Measurements from ENCODE around the gene ING2.
A peak's percentile ranks its signal among the peaks of the same experiment; 100 is the strongest.

Gene ING2

DNA sequence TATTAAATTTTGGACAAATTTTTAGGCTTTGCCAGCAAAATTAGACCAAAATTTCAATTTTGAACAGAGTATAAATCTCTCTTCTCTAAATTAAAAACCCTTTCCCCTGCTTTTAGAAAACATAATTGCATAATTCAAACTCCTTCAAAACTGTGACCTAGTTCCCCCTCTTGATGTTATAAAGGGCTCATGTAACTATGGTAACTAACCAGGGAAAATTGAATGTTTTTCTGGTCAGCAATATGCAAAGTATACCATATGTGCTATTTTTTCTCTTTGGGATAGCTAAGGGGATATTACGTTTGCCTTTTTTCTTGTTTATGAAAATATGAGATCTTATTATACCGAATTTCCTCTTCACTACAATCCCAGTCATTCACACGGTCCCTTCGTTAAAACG lies 5.1 kb upstream of the ING2 start:
- no peak for DNase-seq

GRCh38 chr4:183503497-183504063 lies 1.3 kb upstream of the ING2 start:
- no peak for DNase-seq

- DNase-seq, result peak; percentile 96
These were observed 561 bp upstream of the ING2 start for GRCh38 chr4:183504064-183504929.

DNA sequence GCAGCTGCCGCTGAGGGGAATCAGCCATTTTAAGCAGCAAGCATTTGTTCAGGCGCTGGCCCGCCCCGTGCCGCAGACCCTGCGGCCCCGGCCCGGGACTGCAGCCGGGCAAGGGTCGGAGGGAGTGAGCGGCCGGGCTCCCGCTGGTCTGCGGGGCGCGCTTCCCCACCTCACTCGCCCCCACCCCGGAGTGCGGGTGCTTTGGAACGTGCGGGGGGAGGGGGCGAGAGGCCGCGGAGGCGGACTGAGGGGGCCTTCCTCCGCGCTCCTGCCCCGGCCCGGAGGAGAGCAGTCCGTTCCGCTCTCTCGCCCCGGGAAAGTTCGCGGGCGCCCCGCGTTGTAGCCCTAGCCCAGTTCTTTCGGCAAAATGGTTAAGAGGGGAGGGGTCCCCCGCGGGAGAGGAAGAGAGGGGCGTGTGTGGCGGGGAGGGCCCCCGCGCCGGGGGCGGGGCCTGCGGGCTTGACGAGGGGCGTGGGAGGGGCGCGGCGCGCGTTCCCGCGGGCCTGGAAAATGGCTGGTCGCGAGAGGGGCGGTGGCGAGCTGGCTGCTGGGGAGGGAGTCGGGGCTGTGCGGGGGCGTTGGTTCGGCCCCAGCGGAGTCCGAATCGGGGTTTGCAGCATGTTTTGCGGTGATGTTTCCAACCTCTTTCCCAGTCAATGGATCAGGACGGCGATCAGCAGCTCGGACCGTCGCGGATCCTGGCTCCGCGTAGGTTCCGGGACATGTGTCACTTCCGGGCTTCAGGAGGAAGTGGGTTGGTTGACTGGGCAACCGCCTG lies 942 bp downstream of the ING2 start:
- DNase-seq, result peak; percentile 79

- no peak for DNase-seq
These were observed 1.5 kb downstream of the ING2 start for GRCh38 chr4:183506389-183506735.

GRCh38 chr4:183507925-183508696 lies 3.3 kb downstream of the ING2 start:
- DNase-seq, result peak; percentile 34

GRCh38 chr4:183508697-183509335 lies 4.0 kb downstream of the ING2 start:
- no peak for DNase-seq

GRCh38 chr4:183515411-183515810 lies 10.6 kb downstream of the ING2 start:
- DNase-seq, result no peak

GRCh38 chr4:183517194-183517593 lies 12.3 kb downstream of the ING2 start:
- no peak for DNase-seq

DNA sequence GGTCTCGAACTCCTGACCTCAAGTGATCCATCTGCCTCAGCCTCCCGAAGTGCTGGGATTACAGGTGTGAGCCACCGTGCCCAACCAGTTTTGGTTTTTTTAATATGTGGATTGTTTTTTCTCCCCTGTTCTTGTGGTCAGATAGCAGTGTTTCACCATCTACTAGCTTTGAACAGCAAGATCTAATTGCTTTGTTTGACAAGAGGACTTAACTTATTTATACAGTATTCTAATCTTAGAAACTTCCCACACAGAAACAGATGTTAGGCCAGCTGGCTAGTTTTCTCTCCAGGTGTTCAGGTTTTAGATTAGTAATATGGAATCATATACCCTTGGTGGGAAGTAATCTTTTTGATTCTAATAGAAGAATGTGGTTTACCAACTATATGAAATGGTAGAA lies 12.9 kb downstream of the ING2 start:
- DNase-seq, result peak; percentile 8

DNA sequence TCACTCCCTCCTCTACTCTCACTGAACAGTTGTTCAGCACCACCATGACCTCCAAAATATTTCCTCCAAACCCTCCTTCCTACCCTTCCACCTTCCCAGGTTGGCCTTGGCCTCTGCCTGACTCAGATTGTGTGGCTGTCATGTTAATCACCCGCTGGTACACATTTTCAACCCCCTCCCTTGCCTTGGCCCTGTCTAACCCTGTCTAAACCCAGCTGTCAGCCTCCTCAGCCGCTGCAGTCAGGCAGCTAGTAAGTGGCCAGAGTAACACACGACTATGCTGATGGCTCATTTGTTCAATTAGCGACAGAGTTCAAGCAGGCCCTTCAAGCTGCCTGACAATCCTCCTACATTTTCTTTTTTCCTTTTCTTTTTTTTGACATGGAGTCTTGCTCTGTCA lies 18.0 kb downstream of the ING2 start:
- DNase-seq, result no peak

DNA sequence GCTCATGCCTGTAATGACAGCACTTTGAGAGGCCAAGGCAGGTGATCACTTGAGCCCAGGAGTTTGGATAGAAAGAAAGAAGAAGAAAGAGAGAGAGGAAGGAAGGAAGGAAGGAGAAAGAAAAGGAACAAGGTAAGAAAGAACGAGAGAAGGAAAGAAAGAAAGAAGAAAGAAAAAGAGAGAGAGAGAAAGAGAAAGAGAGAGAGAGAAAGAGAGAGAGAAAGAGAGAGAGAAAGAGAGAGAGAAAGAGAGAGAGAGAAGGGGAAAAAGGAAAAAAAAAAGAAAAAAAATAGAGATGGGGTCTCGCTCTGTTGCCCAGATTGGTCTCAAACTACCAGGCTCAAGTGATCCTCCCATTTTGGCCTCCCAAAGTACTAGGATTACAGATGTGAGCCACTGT lies 22.5 kb downstream of the ING2 start:
- DNase-seq, result no peak

- DNase-seq, result no peak
These were observed 28.0 kb downstream of the ING2 start for GRCh38 chr4:183532821-183533220.

DNA sequence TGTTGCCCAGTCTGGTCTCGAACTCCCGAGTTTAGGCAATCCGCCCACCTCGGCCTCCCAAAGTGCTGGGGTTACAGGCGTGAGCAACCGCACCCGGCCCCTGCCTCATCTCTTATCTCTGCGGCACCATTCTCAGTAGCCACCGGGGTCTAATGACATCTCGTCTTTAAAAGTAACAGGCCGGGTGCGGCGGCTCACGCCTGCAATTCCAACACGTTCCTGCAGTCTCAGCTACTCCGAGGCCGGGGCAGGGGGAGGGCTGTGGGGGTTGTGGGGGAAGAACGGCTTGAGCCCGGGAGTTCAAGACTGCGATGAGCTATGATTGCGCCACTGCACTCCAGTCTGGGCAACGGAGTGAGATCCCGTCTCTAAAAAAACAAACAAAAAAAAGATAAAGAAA lies 28.8 kb downstream of the ING2 start:
- DNase-seq, result no peak

- DNase-seq, result no peak
These were observed 35.7 kb downstream of the ING2 start for GRCh38 chr4:183540410-183541009.

GRCh38 chr4:183541010-183541751 lies 36.3 kb downstream of the ING2 start:
- DNase-seq, result no peak

GRCh38 chr4:183541752-183542040 lies 36.8 kb downstream of the ING2 start:
- DNase-seq, result no peak

GRCh38 chr4:183543435-183543834 lies 38.6 kb downstream of the ING2 start:
- DNase-seq, result no peak

DNA sequence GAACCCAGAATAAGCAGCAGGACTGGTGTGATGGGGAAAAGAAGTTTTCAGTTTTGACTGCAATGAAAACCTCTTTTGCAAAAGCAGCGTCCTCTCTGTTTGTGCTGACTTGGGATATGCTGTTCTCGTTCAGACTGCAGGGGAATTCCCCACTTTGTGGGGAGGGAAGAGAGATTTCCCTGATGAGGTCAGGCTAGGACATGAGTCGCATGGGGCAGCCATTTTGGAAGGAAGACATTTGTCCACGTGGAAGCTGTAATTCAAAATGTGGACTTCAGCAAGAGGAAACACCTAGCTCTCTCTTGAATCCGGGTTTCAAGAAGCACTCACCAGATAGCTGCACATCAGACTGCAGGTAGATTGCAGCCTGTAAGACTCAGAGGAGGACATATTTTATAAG lies 39.3 kb downstream of the ING2 start:
- DNase-seq, result peak; percentile 30

DNA sequence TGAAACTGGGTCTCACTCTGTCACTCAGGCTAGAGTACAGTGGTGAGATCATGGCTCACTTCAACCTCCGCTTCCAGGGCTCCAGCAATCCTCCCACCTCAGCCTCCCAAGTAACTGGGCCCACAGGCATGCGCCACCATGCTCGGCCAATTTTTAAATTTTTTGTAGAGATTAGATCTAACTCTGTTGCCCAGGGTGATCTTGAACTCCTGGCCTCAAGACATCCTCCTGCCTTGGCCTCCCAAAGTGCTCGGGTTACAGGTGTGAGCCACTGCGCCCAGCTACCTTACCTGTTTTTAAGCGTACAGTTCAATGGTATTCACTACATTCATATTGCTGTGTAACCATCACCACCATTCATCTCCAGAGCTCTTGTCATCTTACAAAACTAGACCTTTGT lies 41.5 kb downstream of the ING2 start:
- no peak for DNase-seq

DNA sequence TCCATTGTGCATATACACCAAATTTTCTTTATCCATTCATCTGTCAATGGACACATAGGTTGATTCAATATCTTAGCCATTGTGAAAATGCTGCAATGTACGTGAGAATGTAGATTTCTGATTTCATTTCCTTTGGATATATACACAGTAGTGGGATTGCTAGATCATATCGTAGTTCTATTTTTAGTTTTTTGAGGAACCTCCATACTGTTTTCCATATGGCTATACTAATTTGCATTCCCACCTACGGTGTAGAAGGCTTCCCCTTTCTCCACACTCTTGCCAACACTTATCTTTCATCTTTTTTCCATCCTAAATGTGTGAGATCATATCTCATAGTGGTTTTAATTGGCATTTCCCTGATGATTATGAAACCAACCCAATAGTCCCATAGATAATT lies 43.4 kb downstream of the ING2 start:
- no peak for DNase-seq

Data from RPMI8226 (cell line).